ENCODE results near the gene RAB11FIP3.

DNA sequence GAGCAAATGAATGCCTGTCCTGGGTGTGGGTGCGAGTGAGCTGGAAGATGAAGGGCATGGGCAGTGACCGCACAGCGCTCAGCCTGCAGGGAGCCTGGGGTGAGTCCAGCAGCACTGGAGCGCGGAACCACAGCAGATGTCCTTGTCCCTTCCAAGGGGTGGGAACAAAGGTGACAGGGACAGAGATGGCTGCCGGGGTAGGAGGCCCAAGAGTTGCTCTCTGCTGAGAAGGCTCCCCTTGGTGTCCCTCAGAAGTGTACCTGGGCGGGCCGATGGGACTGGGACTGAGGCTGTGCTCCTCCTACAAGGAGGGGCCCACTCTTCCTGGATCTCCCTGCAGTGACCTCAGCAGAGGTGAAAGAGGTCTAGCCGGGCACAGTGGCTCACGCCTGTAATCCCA, 36.1 kb upstream of the RAB11FIP3 start:
- TF ChIP-seq EZH2 (IDR thresholded peaks at IDR 0.05; ENCODE audit: low read depth) = no peak
- TF ChIP-seq, protein P1, sequence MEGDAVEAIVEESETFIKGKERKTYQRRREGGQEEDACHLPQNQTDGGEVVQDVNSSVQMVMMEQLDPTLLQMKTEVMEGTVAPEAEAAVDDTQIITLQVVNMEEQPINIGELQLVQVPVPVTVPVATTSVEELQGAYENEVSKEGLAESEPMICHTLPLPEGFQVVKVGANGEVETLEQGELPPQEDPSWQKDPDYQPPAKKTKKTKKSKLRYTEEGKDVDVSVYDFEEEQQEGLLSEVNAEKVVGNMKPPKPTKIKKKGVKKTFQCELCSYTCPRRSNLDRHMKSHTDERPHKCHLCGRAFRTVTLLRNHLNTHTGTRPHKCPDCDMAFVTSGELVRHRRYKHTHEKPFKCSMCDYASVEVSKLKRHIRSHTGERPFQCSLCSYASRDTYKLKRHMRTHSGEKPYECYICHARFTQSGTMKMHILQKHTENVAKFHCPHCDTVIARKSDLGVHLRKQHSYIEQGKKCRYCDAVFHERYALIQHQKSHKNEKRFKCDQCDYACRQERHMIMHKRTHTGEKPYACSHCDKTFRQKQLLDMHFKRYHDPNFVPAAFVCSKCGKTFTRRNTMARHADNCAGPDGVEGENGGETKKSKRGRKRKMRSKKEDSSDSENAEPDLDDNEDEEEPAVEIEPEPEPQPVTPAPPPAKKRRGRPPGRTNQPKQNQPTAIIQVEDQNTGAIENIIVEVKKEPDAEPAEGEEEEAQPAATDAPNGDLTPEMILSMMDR (conservative IDR thresholded peaks at IDR 0.05) = no peak

Measured in PC-9 (cell line).